Astrocyte of the hippocampus (primary cell): ENCODE data around the gene TEKT3.

ENCODE experiments used
- DNase-seq: peaks from one replicate; pipeline ENCODE4 v3.0.0; 2011; ENCODE audit warnings: low read depth, low spot score

TEKT3 gene

DNA sequence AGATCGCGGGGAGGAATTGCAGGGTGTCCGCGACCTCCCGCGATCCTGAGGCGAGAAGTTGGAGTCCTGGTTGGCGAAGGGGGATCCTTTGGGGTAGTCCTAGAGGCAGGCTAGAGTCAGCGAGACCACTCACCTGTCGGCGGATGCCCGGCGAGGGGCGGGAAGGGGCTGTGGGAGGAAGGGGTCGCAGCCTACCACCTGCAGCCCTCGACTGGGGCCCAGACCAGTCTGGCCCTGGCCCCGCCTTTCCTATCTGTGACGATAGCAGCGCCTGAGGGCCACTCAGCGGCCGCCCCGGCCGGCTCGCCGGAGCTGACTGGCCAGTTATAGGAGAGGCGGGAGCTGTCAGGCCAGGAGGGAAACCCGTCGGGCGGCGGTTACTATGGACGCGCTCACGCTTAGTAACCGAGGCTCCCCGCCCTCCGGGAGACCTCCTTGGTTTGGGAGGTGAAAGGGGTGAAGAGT lies at the start of gene TEKT3:
TEKT3 (minus strand) TSS at position 213 of the 465 bp plus-strand sequence. CDS start 10,012 bp downstream, outside the sequence.
- DNase-seq: peak; percentile 94

DNA sequence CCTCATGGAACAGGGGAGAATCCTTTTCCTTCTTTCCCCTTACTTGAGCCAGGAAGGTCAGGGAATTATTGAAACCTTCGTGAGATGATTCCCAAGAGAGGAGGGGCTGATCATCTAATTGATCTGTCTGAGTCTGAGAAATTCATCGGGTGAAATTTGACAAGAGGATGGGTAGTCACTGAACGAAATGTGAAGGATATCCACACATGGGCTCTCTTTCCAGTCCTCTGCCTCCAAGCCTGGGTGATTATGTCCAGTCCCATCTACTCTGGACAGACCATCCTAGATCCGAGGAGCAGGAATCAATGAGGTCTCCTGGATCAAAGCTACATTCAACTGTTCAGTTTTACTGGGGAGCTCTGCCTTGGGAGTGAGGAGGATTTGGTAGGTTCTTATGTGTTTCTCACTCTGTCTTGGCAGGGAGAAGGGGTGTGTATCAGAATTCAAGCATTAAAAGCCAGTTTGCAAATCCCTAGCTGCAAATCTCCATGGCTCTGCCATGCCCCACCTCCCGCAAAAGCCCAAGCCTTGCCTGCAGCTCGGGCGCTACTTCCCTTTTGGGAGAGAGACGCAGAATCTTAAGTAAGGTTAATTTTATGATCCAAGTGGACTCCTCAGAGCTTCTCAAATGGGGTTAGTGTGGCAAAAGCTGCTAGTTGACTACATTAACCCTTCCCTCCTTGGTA lies 47.1 kb upstream of the TEKT3 start:
- DNase-seq: no peak

DNA sequence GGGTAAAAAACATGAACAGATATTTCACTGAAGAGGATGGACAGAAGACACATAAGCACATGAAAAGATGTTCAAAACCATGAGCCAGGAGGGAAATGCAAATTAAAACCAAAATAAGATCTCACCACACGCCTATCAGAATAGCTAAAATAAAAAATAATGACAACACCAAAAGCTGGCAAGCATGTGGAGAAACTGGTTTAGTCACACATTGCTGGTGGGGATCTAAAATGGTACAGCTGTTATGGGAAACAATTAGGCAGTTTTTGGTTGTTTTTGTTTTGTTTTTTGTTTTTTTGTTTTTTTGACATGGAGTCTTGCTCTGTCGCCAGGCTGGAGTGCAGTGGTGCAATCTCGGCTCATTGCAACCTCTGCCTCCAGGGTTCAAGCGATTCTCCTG lies 44.7 kb upstream of the TEKT3 start:
- DNase-seq: no peak

DNA sequence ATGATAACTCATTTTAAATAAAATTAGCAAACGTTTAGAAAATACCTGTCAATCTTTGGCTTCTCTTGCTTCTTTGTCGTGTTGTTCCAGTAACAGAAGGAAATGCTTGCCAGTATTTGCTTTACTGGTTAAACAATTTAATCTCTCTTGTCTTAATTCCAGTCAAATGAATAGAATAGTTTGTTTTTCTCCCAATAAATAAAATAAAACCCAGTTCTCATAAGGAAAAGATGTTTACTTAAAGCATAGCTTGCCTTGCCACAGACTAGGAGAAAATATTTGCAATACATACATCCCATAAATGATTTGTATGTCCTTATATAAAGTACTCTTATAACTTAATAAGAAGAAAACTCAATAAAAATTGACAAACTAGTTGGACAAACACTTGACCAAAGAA lies 43.9 kb upstream of the TEKT3 start:
- DNase-seq: no peak

DNA sequence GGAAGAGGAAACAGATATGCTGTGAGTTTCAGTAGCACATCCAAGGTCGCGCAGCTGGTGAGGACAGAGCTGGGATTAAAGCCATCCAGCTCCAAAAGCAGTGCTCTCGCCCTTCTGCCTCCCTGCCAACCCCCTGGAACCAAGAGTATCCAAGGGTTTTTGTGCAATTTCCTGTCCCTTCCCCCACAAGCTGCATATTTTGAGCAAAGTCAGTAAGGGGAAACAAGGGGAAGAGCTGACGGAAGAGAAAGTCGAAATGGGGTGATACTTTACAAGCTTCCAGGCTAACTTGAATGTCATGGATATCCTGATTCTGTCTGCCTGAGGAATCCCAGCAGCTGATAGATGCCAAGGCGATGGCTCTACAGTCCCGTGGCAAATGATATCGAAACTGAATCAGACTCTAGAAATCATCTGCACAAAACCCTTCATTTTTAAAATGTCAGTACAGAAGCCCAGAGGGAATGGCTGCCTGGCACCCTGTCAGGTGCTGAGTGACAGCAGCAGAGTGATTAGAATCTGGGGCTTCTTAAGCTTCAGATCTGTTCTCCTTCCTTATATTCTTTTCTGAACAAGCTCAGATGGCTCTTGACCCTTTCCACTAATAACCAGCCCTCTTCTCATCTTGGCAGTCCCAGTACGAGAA lies 42.9 kb upstream of the TEKT3 start:
- DNase-seq: no peak

DNA sequence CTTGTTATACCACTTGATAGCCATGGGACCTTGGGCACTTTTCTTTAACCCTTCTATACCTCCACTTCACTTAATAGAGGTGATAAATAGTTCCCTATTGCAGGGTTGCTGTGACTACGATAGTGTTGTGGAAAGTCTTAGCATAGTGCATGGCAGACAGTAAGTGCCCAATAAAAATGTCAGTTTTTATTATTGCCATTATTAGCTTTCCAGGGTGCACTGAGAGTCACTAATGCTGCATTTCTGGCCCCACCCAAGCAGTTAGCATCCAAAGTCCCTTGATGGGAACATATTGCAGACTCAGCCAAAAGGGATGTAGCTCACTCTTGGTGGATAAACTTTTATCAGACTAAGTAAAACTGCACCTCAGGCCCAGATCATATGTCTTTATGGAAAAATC lies 41.5 kb upstream of the TEKT3 start:
- DNase-seq: no peak

DNA sequence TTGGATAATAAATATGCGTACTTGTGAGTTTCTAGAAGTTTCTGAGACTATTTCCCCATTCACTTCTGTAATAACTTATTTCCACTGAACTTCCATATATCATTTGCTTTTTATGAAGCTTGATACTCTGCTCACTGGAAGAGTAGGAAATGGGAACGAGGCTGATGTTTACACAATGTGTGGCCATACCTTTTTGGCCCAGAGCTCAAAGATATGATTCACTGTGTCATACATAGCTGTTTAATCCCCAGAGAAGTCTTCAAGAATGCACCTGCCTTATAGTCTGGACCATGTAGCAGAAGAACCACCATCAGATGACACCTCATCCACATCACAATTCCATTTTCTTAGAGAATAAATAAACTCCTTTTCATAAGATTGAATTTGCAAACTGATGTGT lies 40.3 kb upstream of the TEKT3 start:
- no peak for DNase-seq

DNA sequence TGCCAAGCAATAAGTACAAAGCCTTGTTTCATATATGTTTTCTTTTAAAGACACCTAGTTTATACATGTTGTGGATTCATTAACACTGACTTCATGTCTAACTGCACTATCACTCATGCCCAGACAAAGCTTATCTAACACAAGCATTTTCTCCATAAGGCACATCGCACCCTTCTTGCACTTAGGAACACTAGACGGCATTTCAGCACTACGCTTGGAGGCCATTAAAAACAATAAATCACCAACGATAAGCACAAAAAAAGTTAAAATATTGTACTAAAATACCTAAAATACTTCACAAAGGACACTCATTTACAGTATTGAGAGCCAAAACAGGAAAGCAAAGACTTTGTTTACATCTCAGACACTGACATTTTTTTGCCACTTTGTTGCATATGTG lies 39.0 kb upstream of the TEKT3 start:
- DNase-seq: no peak

DNA sequence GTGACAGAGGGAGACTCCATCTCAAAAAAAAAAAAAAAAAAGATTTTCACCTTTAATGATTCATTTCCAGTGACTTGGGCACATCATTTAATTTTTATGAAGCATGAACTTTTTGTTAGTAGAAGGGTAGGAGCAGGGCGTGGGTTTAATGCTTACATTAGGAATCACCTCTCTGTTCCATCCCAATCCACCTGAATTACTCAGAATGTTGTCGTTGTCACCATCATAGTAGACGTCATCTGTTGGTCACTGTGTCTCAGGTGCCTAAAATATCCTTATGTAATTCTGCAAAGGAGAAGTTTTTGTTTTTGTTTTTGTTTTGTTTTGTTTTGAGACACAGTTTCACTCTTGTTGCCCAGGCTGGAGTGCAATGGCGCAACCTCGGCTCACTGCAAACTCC lies 38.3 kb upstream of the TEKT3 start:
- no peak for DNase-seq

DNA sequence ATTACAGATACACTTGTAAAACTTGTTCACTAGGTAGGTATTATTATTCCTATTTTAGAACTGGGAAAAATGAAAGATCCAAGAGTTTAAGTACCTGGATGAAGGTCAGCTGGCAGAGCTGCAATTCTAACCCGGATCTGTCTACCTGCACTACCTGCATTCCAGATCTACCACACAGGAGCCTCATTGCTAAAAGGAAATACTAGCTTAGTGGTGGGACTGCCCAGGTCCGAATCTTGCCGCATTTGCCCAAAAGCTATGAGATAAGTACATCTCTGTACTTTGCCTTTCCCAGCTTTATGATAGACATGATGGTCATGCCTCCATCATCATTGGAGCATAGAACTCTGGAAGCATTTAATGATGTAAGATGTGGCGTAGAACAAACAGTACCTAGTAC lies 36.8 kb upstream of the TEKT3 start:
- no peak for DNase-seq

DNA sequence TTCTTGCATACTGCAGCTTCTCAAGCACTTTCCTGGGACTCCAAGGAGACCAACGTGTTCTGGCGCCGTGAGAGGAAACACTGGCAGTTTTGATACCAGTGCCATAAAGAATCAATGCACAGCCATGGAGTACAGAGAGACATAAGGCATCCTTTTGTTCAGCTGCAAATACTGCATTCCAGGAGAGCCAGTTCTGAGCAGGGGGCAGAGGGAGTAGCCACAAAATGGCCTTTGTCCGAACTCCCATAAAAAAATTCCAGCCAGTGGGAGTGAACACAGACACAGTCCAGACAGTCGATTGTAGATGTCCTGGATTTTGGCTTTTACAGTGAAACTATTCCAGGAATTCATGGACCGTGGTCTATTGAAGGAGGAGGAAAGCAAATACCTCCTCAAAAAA lies 36.2 kb upstream of the TEKT3 start:
- peak; percentile 92 for DNase-seq

DNA sequence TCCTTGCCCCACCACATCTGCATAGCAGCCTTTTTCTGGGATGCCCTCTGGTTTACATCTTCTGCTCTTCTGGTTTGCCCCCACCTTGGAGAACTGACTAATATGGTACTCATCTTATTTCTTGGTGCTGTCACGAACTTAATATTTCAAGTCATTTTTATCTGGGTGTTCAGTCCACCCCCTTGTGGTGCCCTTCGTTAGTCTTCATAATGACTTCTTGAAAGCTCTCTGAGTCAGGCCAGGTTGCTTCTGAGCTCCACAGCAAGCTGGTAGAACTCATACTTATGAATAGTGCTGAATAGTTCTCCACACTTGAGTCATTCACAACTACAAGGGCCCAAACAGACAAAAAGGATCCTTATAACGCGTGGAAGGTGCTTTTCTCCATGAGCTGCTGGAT lies 35.8 kb upstream of the TEKT3 start:
- DNase-seq: peak; percentile 69

DNA sequence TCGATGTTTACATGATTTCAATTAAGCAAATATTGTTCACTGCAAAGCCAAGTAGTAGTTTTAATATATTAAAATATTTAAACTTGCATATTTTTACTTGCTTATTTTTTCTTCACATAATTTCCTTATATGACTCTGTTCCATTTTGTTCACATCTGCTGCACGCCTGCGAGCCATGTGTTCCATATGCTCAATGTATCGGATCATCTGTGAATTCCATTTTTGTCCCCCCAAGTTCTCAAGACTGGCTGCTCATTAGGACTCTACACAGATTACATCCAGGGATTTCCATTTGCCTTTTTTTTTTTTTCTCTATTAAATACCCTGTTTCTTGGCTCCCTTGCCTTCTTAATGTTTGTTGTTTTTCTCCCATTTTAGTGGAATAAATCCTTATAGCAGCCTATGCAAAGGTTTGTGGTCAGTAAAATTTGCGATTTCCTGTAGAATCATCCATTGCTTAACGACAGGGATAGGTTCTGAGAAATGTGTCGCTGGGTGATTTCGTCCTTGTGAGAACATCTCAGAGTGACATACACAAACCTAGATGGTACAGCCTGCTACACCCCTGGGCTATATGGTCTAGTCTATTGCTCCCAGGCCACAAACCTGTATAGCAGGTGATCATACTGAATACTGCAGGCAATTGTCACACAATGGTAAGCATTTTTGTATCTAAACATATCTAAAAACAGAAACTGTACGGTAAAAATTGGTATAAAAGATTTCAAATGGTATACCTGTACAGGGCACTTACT lies 30.2 kb upstream of the TEKT3 start:
- no peak for DNase-seq

DNA sequence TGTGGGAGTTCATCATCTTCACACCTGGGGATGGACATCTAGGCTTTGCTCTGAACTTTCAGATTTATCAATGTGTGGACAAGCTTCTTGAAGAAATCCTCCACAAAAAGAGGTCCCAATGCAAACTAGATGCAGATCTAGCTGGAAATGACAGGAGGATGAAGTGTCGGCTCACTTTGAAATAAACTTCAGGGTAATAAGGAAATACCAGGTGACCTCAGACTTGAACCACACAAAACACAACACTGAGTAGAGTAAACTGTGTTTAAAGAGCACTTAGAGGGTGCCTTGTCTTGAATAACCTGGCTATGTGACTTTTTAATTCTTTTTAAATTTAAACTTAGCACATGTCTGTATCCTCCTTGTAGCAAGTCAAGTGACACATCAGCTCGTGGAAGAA lies 27.2 kb upstream of the TEKT3 start:
- peak; percentile 41 for DNase-seq

DNA sequence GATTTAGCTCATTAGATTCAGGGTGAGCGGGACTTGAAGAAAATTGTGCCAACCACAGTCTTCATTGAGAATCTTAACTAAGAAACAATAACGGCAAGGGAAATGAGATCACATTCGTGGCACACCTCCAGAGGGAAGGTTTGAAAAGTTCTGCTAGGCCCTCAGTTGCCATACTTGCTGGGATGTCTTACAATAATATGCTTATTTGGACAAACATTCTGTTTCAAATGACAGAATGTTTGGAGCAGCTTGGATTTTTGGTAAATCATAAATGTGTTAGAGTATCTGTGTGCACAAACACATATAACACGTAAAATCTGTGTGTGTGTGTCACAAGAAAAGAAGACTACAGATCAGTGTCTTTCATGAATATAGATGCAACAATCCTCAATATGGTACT lies 24.6 kb upstream of the TEKT3 start:
- no peak for DNase-seq

DNA sequence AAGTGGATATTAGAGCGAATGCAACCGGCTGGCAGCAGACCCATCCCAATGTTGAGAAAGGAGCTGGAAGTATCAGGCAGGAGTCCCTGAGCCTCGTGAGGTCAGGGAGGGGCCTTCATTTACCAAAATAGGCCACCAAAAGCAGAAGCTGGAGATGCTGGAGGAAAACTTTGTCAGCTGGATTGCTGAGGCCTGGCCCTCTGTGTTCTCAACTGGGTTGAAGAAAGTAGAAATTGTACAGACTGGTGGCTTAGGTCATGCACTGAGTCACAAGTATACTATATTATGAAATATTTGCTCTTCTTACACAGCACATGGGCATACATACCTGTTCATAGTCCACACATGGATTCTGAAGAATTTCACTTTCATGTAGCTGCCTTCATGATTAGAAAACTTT lies 23.2 kb upstream of the TEKT3 start:
- DNase-seq: no peak

DNA sequence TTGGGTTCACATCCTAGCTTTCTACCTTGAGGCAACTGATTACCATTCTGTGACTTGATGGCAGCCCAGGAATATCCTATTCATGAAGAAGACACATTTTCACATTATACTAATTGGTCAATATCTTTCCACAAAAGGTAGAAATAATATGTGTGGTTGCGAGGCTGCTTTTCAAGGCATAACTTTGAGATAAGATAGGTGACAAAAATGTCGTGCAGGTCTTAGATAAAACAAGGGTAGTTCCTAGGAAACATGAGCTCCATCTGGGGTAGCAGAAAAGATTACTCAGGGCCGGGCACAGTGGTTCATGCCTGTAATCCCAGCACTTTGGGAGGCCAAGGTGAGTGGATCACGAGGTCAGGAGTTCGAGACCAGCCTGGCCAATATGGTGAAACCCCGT lies 22.3 kb upstream of the TEKT3 start:
- DNase-seq: no peak

DNA sequence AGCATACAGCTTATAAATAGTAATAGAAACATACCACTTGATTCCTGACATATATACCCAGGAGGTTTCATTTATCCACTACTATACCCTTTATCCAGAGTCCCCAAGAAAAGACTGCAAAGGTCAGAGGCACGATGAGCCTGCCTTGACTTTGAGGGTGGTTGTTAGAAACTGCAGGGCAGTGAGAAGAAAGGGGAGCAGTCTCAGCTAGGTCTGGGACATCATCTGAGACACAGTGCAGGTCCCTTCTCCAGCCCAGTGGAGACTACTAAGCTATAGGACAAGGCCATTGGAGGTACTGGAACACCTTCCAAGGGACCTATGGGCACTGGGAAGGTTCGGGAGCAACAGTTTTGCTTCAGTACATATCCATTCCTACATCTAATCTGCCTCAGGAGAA lies 20.2 kb upstream of the TEKT3 start:
- no peak for DNase-seq

DNA sequence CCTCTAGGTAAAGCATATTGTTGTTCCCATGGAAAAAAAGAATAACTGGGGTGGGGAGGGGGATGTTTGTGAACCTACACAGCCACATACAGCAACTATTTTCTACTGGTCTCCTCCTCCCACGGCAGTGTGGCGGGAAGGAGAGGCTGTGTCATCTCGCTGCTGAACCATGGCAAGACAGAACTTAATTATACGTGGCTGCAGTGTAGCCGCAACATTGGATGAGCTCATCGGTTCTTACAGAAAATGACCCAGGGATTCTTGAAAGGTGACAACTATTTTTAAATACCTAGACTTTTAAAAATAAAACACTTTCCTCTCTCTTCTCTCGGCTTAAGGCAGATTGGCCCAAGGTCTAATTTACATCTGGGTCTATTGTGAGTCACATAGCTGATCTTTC lies 19.8 kb upstream of the TEKT3 start:
- DNase-seq: peak; percentile 67

DNA sequence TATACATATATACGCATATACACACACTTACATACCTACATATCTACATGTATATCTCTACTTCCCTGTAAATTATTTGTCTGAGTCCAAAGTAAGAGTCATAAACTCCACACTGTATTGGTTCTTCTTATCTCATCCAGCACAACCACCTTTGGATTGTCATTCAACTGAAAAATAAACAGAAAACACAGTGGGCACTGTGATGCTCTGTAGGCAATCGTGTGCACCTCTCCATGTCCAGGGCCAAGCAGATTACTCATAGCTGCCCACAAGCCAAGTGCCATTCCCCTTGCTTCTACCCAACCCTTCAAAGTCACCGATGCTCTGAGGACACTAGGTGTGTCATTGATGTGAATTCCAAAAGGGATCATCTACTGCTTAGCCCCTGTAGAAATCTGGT lies 12.9 kb upstream of the TEKT3 start:
- DNase-seq: no peak

DNA sequence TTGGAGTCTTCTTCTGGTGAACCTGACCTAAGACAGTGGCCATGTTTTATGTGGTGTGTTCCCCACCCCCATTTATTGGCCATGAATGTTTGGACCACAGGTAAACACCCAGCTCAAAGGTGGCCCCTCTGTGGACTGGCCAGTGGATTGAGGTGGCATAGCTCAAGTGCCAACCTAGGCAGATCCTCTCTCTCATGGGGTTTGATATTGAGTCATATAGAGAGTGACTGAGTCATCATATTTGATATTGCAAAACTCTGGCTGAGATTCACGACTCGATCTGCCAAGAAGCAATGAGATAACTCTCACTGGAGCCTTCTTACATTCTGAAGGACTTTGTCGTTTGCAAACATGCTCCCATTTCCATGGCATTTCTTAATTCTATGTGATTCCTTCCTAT lies 10.5 kb upstream of the TEKT3 start:
- DNase-seq: no peak

DNA sequence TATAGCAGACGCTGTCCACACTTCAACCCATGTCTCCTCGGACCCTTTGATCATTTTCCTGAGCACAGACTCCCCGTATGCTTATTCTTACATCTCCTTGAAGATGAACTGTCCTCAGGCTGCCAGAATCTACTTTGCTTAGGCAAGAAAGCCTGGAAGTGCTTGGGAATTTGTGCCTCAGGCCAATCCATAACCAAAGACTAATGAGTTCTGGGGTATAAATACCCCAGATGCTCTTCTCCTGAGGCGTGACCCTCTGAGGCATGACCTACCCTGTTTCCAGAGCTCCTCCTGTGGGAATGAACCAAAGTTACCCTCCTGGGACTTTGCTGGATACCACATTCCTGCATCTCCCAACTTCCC lies 10.1 kb upstream of the TEKT3 start:
- no peak for DNase-seq
